HG03442 (cell line): Measurements from ENCODE around the gene RFT1.
"Not testable (repeated sequence)": the region's sequence is repeated elsewhere in the genome, so short reads cannot be mapped to it uniquely, and the experiment has no call there.

Experiments used
- ATAC-seq: cut with Tn5 transposase; IDR thresholded peaks from one replicate; pipeline ENCODE4 v1.9.1; 2021; ENCODE audit warnings: mild to moderate bottlenecking, moderate library complexity; ENCODE audit not compliant: unreplicated experiment

RFT1 gene

GRCh38 chr3:53163444-53164387 is 33.5 kb upstream of the RFT1 start:
- no peak for ATAC-seq

GRCh38 chr3:53162672-53163443 is 32.6 kb upstream of the RFT1 start:
- ATAC-seq: no peak

GRCh38 chr3:53161820-53162671 is 31.8 kb upstream of the RFT1 start:
- no peak for ATAC-seq

- ATAC-seq: peak; percentile 8
These were observed 31.2 kb upstream of the RFT1 start for GRCh38 chr3:53161450-53161819.

- ATAC-seq: peak; percentile 53
These were observed 30.6 kb upstream of the RFT1 start, which contains the start of gene PRKCD for GRCh38 chr3:53160660-53161449. TSS of gene PRKCD (plus strand) at chr3:53161209. CDS start at chr3:53178423, 17,214 bp downstream.

GRCh38 chr3:53160061-53160659 is 29.9 kb upstream of the RFT1 start:
- ATAC-seq: no peak

- no peak for ATAC-seq
These were observed 29.2 kb upstream of the RFT1 start for GRCh38 chr3:53159156-53160060.

- no peak for ATAC-seq
These were observed 28.5 kb upstream of the RFT1 start for GRCh38 chr3:53158765-53159155.

GRCh38 chr3:53157974-53158580 is 27.8 kb upstream of the RFT1 start:
- no peak for ATAC-seq

- no peak for ATAC-seq
These were observed 26.2 kb upstream of the RFT1 start for GRCh38 chr3:53156368-53156834.

- no peak for ATAC-seq
These were observed 25.5 kb upstream of the RFT1 start for GRCh38 chr3:53155760-53156159.

- no peak for ATAC-seq
These were observed 24.6 kb upstream of the RFT1 start for GRCh38 chr3:53154881-53155285.

GRCh38 chr3:53153980-53154379 is 23.7 kb upstream of the RFT1 start:
- no peak for ATAC-seq

GRCh38 chr3:53153264-53153823 is 23.1 kb upstream of the RFT1 start:
- ATAC-seq: no peak

GRCh38 chr3:53151870-53152660 is 21.8 kb upstream of the RFT1 start:
- ATAC-seq: no peak

GRCh38 chr3:53151465-53151864 is 21.2 kb upstream of the RFT1 start:
- no peak for ATAC-seq

- not testable (repeated sequence) for ATAC-seq
These were observed 20.8 kb upstream of the RFT1 start for GRCh38 chr3:53151086-53151438.
